GM12801 (cell line): ENCODE measurements around the gene AIFM2.

Experiments
- CTCF ChIP-seq: IDR thresholded peaks from one replicate; pipeline ENCODE4 v1.5.1; 2011; ENCODE audit warnings: control low read depth; ENCODE audit not compliant: insufficient read length; ENCODE audit errors: extremely low read depth

The AIFM2 gene

GRCh38 chr10:70117646-70118045 is 15.0 kb downstream of the AIFM2 start:
- TF ChIP-seq CTCF = no peak

DNA sequence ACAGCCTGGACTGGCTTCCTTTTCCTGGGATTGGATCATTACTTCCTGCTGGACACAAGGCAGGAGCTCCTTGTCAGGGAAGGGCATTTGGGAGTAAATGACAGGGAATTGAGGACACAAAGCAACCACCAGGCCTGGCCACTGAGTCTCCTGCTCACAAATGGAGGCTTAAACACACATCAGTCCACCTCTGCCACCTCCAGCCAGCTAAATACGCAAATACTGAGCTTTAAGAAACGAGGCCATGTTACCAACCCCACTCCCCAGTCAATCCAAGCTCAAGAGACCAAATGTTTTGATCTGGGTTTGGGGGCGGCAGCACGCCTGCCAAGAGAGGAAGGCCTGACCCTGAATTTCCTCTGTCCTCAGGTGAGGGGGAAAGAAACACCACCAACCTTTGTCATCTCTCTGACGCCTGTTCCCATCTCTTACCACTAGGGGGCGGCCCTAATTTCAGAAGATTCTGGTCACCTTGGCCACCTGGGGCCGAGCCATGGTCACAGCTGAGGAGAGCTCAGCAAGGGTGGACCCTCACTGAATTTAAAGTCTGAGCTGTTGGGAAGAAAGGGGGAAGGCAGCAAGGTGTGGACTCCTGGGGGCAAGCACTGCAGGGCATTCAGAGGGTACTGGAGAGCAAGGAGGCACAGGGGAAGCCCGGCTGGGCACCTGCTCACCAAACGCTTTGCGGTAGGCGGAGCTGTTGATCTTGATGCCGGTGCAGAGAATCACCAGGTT is 16.5 kb downstream of the AIFM2 start:
- no peak for TF ChIP-seq CTCF

DNA sequence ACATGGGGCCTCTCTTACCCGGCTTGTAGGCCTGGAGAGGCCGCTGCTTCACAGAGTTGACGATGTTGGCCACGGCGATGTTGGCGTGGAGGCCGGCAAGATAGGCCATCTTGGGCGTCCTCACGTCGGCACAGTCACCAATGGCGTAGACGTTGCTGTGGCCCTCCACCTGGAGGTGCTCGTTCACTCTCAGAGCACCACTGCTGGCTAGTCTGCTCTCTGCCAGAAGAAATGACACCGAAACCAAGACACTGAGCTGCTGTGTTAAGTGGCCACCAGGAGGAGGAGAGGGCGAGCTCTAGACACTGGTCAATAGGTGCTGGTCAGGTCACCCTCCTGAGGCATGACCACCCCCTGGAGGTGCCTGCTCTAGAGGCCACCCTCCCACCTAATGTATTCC is 17.7 kb downstream of the AIFM2 start:
- TF ChIP-seq CTCF = no peak

DNA sequence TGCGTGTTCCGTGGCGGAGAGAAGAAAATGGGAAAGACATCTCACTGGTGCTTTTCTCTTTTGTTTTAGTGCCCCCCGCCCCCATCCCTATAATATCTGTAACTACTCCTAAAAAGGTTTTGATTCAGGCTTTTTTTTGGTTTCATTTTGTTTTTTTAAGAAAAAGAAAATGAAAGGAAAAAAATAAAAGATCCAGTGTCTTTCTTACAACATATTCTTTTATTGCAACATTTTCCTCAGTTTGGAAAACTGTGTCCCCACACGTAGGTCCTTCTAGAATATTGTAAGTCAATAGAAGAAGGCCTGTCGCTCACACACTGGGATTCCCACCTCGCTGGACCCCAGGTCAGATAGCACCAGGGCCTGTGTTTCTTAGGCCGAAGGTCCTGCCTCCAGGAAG is 20.6 kb downstream of the AIFM2 start:
- TF ChIP-seq CTCF = no peak

- no peak for TF ChIP-seq CTCF
Observed at GRCh38 chr10:70111496-70111895, 21.1 kb downstream of the AIFM2 start.

DNA sequence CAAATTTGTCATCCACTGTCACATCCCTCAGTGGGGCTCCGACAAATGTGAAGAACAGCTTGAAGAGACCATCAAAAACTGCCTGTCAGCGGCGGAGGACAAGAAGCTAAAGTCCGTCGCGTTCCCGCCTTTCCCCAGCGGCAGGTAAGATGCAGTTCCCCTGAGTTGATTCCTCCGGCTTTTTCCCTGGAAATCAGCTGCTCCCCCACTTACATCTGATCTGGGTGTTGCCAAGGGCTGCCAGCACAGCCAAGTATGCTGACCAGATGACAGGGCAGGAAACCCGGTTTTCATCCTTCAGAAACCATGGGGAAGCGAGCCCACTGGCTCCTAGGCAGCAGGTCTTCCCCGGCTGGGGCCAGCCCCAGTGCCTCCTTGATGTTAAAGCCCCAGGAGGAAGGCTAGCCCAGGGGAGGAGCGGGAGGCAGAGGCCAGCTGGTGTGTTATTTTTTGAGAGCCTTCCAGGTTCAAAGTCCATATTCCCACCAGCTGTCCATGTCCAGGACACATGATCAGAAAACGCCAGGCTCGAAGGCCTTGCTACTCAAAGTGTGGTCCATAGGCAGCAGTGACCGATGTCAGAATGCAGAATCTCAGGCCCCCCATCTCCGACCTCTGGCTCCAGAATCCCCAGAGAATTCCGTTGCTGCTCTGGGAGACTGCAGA is 23.4 kb downstream of the AIFM2 start:
- TF ChIP-seq CTCF = no peak

- TF ChIP-seq CTCF = no peak
Observed at GRCh38 chr10:70106958-70107791, 25.4 kb downstream of the AIFM2 start.
